Raji (cell line): ENCODE data around the gene COQ4.
A peak's percentile ranks its signal among the peaks of the same experiment; 100 is the strongest.

Source experiments
- POLR2A ChIP-seq: IDR thresholded peaks from 2 replicates; pipeline ENCODE4 v1.6.1; 2011; ENCODE audit warnings: low read depth, low read length, control low read depth; ENCODE audit not compliant: insufficient read depth

The COQ4 gene

DNA sequence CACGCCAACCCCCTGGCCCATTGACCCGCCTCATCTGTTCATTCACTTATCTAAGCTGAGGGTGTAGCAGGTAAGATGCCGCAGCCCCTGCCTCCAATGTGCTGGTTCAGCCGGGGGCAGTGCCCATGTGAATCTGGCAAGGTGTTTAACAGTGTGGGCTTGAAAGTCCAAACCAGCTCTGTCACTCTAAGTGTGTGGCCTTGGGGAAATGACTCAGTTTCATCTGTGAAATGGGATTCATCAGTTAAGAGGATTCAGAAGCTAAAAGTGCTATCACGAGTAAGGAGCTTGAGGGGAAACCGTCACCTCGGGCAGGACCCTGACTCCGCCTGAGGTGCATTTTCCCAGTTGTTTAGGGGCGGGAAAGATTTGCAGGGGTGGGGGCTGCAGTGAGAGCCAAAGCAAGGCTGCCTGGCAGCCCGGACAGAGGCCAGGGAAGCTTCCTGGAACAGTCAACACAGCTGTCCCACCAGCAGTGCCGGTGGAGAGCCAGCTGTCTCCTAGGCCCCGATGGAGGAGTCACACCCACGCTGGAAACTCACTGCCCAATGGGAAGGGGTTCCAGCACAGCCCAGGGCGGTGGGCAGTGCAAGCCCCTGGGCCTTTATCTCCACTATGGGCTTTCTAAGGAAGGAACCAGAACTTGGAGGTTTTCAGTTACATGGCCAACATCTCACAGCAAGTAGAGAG, 38.8 kb downstream of the COQ4 start:
- no peak for TF ChIP-seq POLR2A

DNA sequence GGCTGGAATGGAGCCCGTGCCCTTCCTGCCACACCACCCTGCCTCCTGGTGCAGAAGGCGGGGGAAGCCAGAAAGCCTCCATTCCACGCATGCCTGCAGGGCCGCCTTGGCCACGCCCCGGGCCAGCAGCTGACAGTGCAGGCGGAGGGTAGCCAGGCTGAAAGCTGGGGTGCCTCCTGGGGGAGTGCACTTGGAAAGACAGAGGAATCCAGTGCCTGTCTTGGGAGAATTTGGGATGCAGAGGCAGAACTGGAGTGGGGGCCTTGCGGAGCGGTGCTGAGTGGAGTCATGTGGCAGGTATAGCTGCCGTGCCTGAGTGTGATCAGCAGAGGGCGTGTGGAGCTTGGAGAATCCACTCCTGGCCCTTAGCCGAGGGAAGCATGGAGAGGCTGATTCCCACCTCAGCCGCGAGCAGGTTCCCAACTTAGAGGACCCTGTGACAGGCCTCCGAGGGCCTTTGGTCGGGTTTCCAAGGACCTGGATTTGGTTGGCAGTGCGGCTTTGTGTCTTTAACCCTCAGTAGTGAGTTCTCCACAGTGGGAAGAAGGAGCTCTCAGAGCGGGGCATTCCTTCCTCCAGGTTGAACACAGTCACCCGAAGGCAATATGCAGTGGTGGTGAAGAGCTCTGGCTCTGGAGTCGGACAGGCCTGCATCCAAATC, 39.5 kb downstream of the COQ4 start:
- TF ChIP-seq POLR2A, result no peak

DNA sequence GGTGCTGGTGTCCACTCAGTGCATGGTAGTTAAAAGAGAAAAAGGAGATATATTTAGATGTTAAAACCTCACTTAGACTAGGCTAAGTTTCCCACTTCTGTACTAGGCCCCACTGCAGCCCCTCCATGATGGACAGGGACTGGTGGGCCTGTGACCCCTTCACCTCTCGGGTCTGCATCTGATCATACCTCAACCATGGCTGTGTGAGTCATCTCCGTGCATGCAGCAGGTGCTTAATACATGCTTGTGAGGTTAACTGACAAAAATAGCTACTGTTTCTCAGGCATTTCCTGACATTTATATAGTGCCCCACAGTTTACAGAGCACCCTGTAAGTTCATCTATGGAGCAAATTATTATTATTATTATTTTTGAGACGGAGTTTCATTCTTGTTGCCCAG, 40.1 kb downstream of the COQ4 start:
- TF ChIP-seq POLR2A, result no peak

- TF ChIP-seq POLR2A, result no peak
Observed at GRCh38 chr9:128365525-128365924, 42.9 kb downstream of the COQ4 start.

GRCh38 chr9:128369024-128369706, 46.5 kb downstream of the COQ4 start:
- no peak for TF ChIP-seq POLR2A

DNA sequence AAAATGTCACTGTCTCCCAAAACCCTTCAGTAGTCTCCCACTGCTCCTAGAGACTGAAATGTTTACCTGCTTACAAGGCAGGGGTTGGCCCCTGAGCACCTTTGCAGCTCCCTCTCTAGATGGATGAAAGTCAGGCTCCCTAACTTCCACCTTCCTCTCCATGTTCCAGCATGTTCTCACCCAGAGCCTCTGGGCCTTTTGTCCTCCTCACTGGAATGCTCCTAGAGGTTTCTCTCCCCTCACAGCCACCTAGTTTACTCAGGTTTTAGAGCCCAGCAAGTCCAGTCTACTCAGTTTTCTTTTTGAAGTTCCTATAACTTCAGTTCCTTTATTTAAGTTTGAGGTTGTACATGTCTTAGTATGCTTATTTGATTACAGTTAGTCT, 47.7 kb downstream of the COQ4 start:
- no peak for TF ChIP-seq POLR2A

- TF ChIP-seq POLR2A, result peak; percentile 76
Observed at GRCh38 chr9:128370752-128371629, 48.4 kb downstream of the COQ4 start, which contains the start of gene URM1. Gene URM1, plus strand, starts transcription at chr9:128371374. Its CDS starts 7 bp downstream, at chr9:128371381.

DNA sequence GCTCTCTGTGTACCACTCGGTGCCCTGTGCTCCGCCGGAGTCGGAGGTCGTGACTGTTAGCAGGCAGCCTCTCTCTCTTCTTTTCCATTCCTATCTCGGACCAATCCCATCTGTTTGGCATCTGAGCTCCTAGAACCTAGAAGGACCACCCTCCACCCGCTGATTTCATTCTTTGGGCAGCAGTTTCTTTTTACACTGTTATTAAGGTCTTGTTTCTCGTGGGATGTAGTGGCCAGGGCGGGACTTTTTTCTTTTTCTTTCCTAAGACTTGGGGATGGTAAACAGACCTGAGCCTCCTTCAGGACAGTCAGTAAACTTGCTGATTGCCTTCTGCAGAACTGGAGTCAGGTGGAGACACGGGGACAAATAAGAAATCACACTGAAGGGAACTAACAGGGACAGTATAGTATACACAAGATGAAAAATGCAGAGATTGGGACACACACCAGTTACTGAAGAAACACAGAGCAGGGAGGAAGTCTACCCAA, 49.0 kb downstream of the COQ4 start:
- no peak for TF ChIP-seq POLR2A

DNA sequence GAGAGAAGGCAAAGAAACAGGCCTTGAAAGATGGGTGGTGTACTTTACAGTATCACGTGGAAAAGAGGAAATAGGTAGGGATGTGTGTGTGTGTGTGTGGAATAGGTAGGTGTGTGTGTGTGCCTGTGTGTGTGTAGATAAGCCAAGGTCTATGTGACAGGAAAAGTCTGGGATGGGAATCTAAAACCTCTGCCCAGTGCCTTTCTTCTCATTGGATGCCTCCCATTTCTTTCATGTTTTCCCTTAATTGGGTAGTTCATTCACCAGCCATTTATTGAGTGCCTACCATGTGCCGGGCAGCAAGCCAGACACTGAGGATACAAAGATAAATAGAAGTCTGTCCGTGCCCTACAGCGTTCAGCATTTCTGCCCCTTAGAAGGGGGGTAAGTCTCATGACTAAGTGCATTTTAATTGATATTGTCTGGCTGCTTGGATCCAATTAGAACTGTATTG, 49.6 kb downstream of the COQ4 start:
- no peak for TF ChIP-seq POLR2A

DNA sequence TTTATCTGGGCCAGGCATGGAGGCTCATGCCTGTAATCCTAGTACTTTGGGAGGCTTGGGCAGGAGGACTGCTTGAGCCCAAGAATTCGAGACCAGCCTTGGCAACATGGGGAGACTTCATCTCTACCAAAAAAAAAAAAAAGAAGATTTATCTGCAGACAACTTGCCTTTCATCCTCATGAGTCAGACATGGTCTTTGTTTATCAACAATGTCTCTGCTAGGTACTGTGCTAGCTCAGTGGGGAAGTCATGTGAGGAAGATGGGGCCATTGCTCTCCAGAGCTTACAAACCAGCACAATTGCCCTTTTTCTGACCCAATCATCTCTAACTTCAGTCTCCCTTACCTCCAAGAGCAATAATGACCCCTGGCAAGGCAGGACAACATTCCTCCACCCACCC, 50.1 kb downstream of the COQ4 start:
- TF ChIP-seq POLR2A, result no peak

- TF ChIP-seq POLR2A, result no peak
Observed at GRCh38 chr9:128374221-128374675, 51.6 kb downstream of the COQ4 start.

GRCh38 chr9:128375865-128376264, 53.2 kb downstream of the COQ4 start:
- TF ChIP-seq POLR2A, result no peak

- no peak for TF ChIP-seq POLR2A
Observed at GRCh38 chr9:128382261-128382660, 59.6 kb downstream of the COQ4 start.

DNA sequence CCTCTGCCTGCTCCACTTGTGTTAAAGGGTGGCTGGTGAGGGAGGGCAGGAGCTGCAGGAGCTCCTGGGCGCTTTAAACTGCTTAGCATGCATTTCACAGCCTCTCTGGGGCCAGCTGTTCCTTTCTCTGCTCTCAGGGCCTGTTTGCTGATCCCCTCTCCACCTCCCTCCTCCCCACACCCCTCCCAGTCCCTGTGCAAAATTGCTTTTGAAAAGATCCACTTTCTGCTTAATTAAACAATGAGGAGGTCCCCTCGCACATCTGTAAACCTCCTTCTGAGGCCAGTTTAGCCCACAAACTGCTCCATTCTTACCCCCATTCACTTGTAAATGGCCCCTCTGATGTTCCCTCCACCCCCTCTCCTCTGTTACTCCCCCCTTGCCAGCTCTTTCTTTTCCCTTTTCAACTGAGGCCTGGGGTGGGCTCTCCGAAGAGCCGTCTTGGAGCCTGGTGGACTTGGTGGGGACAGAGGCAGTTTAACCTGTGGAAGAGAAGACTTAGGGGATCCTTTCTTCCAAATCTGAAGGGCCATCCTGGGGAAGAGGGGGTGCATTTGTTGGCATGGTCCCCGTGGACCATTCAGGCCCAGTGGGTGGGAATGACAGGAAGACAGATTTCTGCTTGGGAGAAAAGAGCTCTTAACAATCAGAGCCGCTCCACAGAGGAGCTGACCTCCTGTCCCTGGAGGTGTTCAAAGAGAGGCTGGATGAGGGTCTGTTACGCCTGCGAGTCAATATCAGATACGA, 60.5 kb downstream of the COQ4 start:
- TF ChIP-seq POLR2A, result no peak
